ENCODE results near the gene EGFL8.
A peak's percentile ranks its signal among the peaks of the same experiment; 100 is the strongest.

The EGFL8 gene

DNA sequence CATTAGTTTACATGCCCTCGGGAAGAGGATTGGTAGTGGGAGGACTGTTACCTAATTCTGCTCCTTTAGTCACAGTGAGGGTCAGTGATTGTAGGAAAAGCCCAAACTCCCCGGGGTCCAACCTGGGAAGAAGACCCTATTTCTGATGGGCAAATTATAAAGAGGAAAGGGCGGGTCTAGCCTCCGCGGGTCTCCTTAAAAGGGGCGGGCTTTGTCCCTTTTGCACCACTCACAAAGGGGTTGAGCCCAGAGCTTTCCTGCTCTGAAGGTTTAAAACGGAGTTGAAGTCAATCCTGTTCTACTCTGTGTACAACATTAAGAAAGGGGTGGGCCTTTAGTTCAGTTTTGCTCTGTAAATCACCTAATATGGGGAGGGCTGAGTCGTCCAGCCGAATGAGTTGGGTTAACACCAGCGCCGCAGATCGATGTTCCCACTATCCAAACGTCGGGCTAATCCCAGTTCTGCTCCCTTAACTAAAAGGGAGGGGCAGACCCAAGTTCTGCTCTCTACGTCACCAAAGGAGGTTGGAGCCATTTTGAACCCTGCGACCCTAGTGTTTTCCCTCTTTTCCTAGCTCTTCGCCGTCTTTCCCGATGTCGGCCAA lies 12.9 kb downstream of the EGFL8 start:
- no peak for DNase-seq (ENCODE audit: low spot score)
- TF ChIP-seq, protein P1, sequence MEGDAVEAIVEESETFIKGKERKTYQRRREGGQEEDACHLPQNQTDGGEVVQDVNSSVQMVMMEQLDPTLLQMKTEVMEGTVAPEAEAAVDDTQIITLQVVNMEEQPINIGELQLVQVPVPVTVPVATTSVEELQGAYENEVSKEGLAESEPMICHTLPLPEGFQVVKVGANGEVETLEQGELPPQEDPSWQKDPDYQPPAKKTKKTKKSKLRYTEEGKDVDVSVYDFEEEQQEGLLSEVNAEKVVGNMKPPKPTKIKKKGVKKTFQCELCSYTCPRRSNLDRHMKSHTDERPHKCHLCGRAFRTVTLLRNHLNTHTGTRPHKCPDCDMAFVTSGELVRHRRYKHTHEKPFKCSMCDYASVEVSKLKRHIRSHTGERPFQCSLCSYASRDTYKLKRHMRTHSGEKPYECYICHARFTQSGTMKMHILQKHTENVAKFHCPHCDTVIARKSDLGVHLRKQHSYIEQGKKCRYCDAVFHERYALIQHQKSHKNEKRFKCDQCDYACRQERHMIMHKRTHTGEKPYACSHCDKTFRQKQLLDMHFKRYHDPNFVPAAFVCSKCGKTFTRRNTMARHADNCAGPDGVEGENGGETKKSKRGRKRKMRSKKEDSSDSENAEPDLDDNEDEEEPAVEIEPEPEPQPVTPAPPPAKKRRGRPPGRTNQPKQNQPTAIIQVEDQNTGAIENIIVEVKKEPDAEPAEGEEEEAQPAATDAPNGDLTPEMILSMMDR (IDR thresholded peaks at IDR 0.05; ENCODE audit: extremely low read depth, missing control alignments), result no peak

DNA sequence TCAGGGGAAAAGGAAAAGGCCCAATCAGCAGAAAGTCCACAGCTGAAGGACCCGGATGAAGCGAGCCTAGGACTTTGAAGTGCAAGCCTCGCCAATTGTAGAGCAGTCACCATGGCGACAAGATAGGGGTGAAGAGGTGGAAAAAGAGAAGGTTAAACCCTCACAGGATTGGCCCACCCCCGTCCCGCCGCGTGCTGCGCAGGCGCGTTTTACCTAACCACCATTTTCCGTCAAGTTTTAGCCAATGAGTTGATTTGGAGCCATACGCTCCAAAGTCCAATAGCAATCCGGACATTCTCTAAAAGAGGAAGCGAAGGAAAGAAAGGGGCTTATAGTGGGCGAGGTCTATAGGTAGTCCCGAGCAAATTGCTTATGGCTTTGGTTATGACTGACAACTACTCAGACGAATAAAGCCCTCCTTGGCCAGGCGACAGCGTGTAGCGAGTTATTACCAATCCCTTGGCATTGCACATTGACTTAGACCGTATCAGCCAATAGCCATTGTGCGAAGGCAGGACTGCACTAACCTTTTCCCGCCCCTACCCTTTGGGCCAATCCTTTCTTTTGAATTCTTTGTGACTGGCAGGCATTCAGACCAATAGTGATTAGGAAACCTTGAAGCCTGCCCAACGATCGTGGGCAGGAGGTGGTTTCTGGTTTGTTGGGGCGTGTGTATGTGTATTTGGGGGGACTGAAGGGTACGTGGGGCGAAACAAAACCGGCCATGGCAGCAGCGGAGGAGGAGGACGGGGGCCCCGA lies 13.6 kb downstream of the EGFL8 start, which contains the start of gene RNF5:
RNF5 (plus strand) TSS at position 618 of the 759 bp plus-strand sequence; CDS start at position 725, 107 bp downstream.
- DNase-seq (ENCODE audit: low spot score), result peak; percentile 92
- TF ChIP-seq, protein P1 (IDR thresholded peaks at IDR 0.05; ENCODE audit: extremely low read depth, missing control alignments), result no peak

DNA sequence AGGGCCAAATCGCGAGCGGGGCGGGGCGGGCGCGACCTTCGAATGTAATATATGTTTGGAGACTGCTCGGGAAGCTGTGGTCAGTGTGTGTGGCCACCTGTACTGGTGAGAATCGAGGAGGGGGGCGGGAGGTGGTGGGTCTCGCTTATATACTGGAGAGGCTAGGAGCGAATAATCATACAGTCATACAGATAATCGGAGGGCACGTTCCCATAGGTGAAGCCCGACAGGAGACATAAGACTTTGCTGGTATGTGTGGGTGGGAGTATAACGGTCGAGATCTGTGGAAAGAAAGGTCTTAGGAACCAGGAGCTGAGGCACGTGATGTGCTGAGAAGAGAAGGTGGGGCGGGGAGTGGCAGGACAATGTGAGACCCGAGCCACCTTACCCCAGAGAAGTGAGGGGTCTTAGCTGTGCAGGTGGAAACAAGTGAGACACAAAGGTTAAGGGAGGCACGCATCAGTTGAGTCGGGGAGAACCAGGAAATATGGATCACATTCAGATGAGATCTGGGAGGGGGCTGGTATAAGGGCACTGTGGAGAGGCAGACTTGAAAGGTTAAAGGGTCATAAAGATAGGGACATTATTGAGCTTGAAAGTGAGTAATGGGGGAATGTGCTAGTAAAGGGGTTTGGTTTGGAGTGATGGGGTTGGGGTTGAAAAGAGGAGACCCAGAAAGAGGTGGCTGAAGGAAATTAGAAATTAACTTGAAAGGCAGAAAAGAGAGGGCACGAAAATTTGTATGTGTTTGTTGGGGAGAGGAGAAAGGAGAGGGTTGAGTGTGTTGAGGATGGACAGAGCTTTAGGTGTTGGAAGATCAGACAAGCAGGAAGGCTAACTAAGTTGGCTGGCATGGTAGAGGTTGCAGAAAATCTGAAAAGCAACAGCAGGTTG lies 14.4 kb downstream of the EGFL8 start:
- TF ChIP-seq, protein P1 (IDR thresholded peaks at IDR 0.05; ENCODE audit: extremely low read depth, missing control alignments), result no peak
- DNase-seq (ENCODE audit: low spot score), result no peak

DNA sequence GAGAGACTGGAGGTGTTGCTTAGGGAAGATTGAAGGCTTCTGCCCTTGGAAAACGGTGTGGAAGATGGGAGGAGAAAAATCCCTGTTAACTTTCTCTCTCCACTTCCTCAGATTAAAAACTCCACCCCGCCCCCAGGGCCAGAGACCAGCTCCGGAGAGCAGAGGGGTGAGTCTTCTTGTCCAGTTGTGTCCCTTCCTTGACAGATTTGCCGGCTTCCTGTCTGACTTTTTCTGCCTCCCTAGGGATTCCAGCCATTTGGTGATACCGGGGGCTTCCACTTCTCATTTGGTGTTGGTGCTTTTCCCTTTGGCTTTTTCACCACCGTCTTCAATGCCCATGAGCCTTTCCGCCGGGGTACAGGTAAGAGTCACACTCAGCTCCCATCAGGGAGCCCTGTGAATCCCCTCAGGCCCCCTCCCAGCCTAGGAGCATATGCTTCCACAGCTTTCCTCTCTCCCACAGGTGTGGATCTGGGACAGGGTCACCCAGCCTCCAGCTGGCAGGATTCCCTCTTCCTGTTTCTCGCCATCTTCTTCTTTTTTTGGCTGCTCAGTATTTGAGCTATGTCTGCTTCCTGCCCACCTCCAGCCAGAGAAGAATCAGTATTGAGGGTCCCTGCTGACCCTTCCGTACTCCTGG lies 15.5 kb downstream of the EGFL8 start:
- DNase-seq (ENCODE audit: low spot score), result no peak
- TF ChIP-seq, protein P1 (IDR thresholded peaks at IDR 0.05; ENCODE audit: extremely low read depth, missing control alignments), result no peak

DNA sequence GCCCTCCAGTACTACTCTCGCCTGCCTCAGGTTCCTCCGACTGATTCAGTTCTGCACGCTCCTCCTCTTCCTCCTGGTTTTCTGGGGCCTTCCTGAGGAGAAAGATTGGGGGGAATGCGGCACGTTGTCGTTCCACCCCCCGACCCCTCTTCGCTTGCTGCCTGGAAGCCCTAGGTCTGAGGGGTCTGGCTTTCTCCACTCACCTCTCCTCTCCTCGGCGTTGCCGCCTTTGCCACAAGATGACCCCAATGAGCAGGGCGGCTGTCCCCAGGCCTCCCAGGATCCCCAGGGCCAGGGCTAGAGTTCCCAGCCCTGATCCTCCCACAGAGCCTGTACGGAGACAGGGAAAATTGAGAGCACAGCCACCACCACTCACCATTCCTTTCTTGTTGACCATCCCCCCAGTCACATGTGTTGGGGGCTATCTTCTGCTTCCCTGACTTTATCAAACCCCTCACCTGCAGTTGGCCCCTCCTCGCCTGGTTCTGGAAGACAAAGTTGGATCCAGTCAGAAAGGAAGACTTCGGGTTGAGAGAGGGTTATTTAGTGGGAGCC lies 16.8 kb downstream of the EGFL8 start:
- DNase-seq (ENCODE audit: low spot score), result no peak
- TF ChIP-seq, protein P1 (IDR thresholded peaks at IDR 0.05; ENCODE audit: extremely low read depth, missing control alignments), result no peak

DNA sequence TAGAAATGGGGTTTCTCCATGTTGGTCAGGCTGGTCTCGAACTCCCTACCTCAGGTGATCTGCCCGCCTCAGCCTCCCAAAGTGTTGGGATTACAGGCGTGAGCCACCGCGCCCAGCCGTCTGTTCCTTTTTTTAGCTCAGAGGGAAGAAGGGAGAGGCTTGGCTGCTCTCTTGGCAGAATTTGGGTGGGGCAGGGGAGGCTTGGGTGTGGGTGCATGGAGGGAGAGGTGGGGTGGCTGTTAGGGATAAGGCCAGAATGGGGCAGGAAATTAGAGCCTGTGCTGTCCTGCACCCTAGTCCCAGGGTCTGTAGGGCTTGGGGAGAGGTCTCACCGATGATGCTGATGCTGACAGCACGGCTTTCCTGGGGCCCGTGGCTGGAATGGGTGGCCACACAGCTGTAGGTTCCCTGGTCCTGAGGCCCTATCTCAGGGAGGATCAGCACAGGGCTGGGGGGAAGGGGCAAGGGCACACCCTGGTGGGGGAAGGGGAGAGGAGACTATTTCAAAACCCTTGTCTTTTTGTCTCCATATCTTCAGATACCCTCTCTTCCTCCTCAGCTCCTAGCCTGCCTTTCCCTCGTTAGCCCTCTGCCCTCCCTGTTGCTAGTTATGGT lies 17.6 kb downstream of the EGFL8 start:
- TF ChIP-seq, protein P1 (IDR thresholded peaks at IDR 0.05; ENCODE audit: extremely low read depth, missing control alignments), result no peak
- no peak for DNase-seq (ENCODE audit: low spot score)

Measured in GM20000 (cell line).